Kidney (tissue), 14 donors: ENCODE measurements around the gene TRAPPC12. TPM values are rescaled to one million over a fixed set of nuclear protein-coding genes. Genes with fewer than 3 reads are reported as not detected.

Source experiments
- DNase-seq, 5 donors: peaks; one replicate each; pipeline ENCODE4 v3.0.0-alpha.2; 2013 to 2020
- FAIRE-seq: peaks from 2 replicates; lab custom pipeline; 2012; peaks lifted over from hg19 to GRCh38; lab: Jason Lieb, UNC
- H3K27ac ChIP-seq, 2 donors: one replicate each; pipeline ENCODE4 v1.7.0; 2013; ENCODE audit warnings: low read depth in 2 of 2, low read length in 2 of 2, inconsistent platforms in 1 of 2
- H3K27me3 ChIP-seq: one replicate; pipeline ENCODE4 v1.7.1; 2013; ENCODE audit warnings: low read length, inconsistent platforms; ENCODE audit not compliant: control insufficient read depth, insufficient read depth
- H3K36me3 ChIP-seq, 3 donors: one replicate each; pipeline versions ENCODE4 v1.7.0 to v1.7.1; 2013; ENCODE audit warnings: low read length in 3 of 3, control low read depth in 1 of 3, inconsistent platforms in 1 of 3; ENCODE audit not compliant: insufficient read depth in 3 of 3, control insufficient read depth in 2 of 3
- H3K4me1 ChIP-seq, 3 donors: one replicate each; pipeline versions ENCODE4 v1.7.0 to v1.7.1; 2013; ENCODE audit warnings: low read length in 3 of 3, inconsistent platforms in 1 of 3, low read depth in 1 of 3; ENCODE audit not compliant: control insufficient read depth in 2 of 3, insufficient read depth in 2 of 3
- H3K4me3 ChIP-seq, 3 donors: one replicate each; pipeline versions ENCODE4 v1.7.0 to v1.8.1; 2013; ENCODE audit warnings: low read length in 3 of 3, control low read depth in 1 of 3, inconsistent platforms in 1 of 3
- H3K9ac ChIP-seq, 3 donors: one replicate each; pipeline versions ENCODE4 v1.7.0 to v1.7.1; 2013; ENCODE audit warnings: low read length in 3 of 3, control low read depth in 1 of 3, inconsistent platforms in 1 of 3
- H3K9me3 ChIP-seq, 3 donors: one replicate each; pipeline versions ENCODE4 v1.7.0 to v1.7.1; 2013; ENCODE audit warnings: low read length in 3 of 3, control low read depth in 1 of 3, inconsistent platforms in 1 of 3; ENCODE audit not compliant: control insufficient read depth in 2 of 3, insufficient read depth in 1 of 3
- intact Hi-C: fragments of 100-400 bp; cut with DNase I; formaldehyde crosslinking; loops from one replicate; pipeline ENCODE4 v1.11.1; 2022
- polyA plus RNA-seq: library from polyadenylated mRNA; stranded (reverse); fragments of 350-450 nt; fragmentation: Illumina TruSeq; extraction: RNeasy Lipid Tissue Mini Kit (QIAGEN cat#74804); gene quantifications from one replicate; pipeline ENCODE4 v1.2.3, GENCODE V29; 2014; ENCODE audit warnings: low read depth, low replicate concordance; ENCODE audit not compliant: insufficient read depth
- total RNA-seq: library from RNA; stranded (reverse); fragmentation: NEBNext Ultra II Directional; extraction: Animal tissue kit (Norgen Biotek cat#: 25700); gene quantifications from one replicate; pipeline ENCODE4 v1.2.1, GENCODE V29; 2021
- TF ChIP-seq, protein P1 (sequence below): IDR thresholded peaks from 3 replicates; pipeline ENCODE4 v1.5.1; 2012; ENCODE audit warnings: mild to moderate bottlenecking, moderate library complexity, borderline replicate concordance; ENCODE audit not compliant: insufficient read depth; ENCODE audit errors: extremely low read depth
- donor health status: control.
- donor health status: control.
- donor health status: control.
- donor health status: control.
- donor health status: control.
- donor health status: DM: yes; HTN: yes; CAD: no.
- donor health status: Normal renal cell carcinoma (clear cell type).

The TRAPPC12 gene
- total and polyA plus RNA-seq, 2 donors from 2014 or later, result 81.6 to 104 TPM

DNA sequence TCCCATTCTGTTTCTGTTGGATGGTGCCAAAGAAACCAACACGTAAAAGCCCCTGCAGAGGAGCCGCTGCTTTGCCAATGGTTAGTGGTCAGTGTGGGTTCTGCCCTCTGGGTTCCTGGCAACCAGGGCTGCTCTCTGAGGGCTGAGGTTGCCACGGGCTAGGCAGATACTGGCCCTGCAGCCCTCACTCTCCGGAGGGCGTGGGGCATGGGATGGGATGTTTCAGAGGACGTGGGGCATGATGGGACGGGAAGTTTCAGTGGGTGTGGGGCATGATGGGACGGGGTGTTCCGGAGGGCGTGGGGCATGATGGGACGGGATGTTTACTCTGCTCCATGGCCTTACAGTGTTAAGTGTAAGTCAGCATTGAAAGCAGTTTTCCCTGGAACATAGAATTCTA, 105.7 kb downstream of the TRAPPC12 start:
- H3K36me3 ChIP-seq, result no peaks in the 10 kb centered on the region
- no peak for FAIRE-seq
- H3K4me3 ChIP-seq, result no peak overlapping the region
- TF ChIP-seq, protein P1, sequence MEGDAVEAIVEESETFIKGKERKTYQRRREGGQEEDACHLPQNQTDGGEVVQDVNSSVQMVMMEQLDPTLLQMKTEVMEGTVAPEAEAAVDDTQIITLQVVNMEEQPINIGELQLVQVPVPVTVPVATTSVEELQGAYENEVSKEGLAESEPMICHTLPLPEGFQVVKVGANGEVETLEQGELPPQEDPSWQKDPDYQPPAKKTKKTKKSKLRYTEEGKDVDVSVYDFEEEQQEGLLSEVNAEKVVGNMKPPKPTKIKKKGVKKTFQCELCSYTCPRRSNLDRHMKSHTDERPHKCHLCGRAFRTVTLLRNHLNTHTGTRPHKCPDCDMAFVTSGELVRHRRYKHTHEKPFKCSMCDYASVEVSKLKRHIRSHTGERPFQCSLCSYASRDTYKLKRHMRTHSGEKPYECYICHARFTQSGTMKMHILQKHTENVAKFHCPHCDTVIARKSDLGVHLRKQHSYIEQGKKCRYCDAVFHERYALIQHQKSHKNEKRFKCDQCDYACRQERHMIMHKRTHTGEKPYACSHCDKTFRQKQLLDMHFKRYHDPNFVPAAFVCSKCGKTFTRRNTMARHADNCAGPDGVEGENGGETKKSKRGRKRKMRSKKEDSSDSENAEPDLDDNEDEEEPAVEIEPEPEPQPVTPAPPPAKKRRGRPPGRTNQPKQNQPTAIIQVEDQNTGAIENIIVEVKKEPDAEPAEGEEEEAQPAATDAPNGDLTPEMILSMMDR, result no peak
- H3K4me1 ChIP-seq, result peaks cover 0 to 5% (median 5%) of the 10 kb centered on the region in 3 donors
- H3K9me3 ChIP-seq, result no peaks in the 10 kb centered on the region
- DNase-seq, result peak in 1 of 5 donors; percentile 26
- H3K9ac ChIP-seq, result no peak overlapping the region
- no peaks in the 10 kb centered on the region for H3K27me3 ChIP-seq
- no peak overlapping the region for H3K27ac ChIP-seq
- intact Hi-C loops, result no loop called here

DNA sequence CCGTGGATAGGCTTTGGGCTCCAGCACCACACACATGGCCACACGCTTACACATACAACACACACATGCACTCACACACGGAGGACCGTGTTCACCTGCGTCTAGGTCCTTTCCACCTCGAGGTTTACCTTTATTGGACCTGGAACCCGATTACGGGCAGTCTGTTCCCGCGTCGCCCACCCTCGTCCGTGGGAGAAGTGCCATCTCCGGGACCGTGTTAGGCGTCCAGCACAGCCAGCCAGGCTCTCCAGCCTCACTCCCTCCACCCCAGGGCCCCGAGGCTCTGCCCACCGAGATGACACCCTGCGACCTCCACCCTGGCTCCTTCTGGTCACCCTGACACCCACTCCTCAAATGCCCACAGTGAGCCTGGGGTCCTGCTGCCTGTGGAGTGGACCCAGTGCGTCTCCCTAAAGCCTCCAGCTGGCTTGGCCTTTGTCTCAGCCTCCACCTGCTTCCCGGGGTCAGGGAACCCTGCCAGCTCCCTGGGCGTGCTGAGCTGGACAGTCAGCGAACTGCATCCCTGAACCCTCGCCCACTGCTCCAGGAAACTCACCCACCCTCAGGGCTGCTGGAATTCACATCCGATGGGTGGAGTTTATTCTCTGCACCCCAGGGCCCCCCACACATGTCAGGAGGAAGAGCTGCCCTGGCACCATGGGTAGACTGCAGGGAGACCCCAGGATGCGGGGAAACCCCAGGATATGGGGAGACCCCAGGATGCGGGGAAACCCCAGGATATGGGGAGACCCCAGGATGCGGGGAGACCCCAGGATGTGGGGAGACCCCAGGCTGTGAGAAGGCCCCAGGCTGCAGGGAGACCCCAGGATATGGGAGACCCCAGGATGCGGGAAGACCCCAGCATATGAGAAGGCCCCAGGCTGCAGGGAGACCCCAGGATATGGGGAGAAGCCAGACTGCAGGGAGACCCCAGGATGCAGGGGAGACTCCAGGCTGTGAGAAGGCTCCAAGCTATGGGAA, 106.8 kb downstream of the TRAPPC12 start:
- intact Hi-C loops, result no loop called here
- Histone ChIP-seq H3K27me3 (no peaks in the 10 kb centered on the region), H3K27ac (no peak overlapping the region), H3K4me3 (no peak overlapping the region), H3K36me3 (no peaks in the 10 kb centered on the region), H3K9ac (no peak overlapping the region), H3K9me3 (no peaks in the 10 kb centered on the region), H3K4me1 (peaks cover 0 to 5% (median 5%) of the 10 kb centered on the region in 3 donors)
- TF ChIP-seq, protein P1, result no peak
- FAIRE-seq (no peak), DNase-seq (peak in 1 of 5 donors; percentile 38)

- TF ChIP-seq, protein P1, result no peak
- Histone ChIP-seq H3K9me3 (no peaks in the 10 kb centered on the region), H3K27me3 (no peaks in the 10 kb centered on the region), H3K4me1 (peaks cover 0 to 5% (median 5%) of the 10 kb centered on the region in 3 donors), H3K4me3 (no peak overlapping the region), H3K9ac (no peak overlapping the region), H3K27ac (no peak overlapping the region), H3K36me3 (no peaks in the 10 kb centered on the region)
- intact Hi-C loops, result no loop called here
- DNase-seq, result peak in 2 of 5 donors; percentile 34 to 41
- FAIRE-seq, result no peak
Observed at GRCh38 chr2:3487028-3487425, 107.5 kb downstream of the TRAPPC12 start.
